GM10847 (cell line): ENCODE measurements around the gene RCC1.

Experiments used
- POLR2A ChIP-seq: IDR thresholded peaks from 2 replicates; pipeline ENCODE4 v1.6.1; 2011; ENCODE audit not compliant: insufficient read length; ENCODE audit errors: extremely low read depth

Gene RCC1

DNA sequence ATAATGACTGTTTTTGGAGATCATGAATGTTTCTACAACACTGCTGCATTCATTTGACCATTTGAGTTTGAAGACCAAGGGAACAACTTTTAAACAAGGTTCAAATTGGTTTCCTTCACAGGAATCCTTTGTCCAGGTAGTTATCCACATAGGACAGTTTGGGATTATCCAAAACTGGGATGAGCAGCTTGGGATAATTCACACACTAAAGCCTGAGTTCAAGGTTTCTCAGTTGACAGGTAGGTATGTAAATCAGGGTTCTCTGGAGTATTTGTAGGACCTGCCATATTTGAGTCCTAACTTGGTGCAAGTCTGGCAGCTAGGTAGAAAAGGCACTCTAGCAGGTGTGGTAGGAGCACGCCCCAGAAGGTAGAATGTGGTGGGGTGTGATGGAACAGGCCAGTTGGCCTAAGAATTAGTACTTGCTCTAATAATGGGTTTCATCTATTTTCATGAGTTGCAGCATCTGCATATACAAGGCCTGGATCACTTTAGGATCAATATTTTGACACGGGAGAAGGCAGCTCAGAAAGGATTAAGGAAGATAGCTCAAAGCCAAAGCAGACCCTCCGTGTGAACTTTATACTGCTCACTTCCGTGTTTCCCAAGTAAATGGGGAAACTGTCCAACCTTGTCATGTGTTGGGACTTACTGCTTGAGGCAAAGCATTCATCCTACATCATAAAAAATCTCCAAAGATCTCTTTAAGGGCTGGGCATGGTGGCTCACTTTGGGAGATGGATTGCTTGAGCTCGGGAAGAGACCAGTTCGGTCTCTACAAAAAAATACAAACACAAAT lies 72.1 kb downstream of the RCC1 start:
- no peak for TF ChIP-seq POLR2A

DNA sequence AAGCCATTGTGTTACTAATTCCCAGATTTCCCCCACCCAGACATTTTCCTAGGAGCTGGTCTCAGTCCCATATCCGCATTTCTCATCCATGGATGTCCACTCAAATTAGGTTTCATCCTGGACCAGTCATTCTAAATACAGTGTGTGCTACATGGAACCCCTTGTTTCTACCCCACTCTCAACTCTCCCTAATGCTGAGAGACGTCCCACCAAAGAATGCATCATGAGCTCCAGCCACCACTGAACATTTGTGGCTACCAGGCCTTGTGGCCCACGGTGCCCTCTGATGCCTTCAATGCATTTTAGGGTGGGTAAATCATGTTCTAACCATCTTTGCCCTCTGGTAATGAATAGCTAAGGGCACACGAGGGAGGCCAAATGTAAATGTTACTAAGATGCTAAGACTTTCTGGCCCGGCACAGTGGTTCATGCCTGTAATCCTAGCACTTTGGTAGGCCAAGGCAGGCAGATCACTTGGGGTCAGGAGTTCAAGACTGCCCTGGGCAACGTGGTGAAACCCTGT lies 72.9 kb downstream of the RCC1 start:
- no peak for TF ChIP-seq POLR2A

GRCh38 chr1:28579401-28579800 lies 73.6 kb downstream of the RCC1 start:
- no peak for TF ChIP-seq POLR2A

DNA sequence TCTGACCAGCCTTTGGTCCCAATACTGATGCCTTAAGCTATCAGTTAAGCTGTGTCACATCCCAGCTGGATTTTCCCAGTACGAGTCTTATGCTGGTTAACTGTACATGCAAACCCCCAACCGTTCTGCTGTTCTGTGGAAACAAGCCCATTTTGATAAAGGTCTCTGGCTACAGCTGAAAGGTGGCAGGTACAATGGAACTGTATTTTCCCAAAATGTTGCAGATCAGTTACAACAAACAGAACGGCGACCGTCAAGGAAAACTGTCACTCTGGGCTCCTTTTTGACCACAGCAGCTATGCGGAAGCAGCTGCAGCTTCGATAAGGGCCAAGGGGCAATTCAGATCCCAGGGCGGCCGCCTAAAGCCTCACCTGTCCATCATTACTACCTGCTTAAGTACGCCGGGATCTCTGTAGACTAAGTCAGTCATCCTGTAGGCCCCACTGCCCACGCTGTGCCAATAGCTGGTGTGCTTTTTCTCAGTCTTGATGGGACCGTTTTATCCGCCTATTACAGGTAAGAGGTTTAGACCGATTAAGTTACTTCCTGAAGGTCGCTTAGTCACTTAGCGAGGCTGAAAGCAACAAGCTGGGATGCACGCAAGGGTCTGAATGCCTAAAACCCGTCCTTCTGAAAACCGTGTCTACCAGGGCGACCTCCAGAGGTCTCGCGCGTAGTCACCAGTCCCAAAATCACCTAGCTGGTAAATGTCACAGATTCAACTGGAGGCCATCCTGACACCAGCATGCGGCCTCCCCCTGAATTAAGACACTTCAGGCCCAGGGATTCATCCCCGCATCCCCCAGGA lies 75.1 kb downstream of the RCC1 start:
- TF ChIP-seq POLR2A = no peak

DNA sequence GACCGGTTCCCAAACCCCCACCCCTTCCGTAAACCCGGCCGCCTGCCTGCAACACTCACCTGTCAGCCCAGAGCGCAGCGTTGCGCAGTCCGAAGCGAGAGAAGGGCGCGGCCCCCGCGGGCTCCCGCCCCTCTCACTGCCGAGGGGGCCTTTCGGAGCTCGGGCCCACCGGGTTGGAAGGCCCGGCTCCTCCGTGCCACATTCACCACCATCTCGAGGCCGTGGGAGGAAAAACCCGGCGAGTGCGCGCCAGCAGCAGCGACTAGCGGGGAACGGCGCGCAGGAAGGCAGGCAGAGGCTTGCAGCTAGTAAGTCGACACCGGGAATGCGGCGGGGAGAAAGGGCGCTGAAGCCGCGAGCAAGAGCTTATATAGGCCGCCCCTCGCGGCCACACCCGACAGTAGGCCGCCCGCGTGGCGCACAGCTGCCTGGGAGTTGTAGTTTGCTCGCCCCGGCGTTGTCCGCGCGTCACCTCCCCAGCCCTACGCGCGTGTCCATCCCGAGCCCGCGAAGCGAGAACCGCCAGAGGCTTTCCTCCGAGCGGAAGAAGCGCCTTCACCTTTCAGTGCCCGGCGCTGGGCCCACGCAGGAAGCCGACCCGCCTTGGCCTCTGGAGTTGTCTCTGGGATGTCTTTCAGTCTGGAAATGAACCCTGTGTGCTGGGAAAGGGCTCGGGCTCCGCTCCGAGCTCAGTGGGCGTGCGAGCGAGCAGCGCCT lies 75.8 kb downstream of the RCC1 start:
- peak; percentile 100 for TF ChIP-seq POLR2A

DNA sequence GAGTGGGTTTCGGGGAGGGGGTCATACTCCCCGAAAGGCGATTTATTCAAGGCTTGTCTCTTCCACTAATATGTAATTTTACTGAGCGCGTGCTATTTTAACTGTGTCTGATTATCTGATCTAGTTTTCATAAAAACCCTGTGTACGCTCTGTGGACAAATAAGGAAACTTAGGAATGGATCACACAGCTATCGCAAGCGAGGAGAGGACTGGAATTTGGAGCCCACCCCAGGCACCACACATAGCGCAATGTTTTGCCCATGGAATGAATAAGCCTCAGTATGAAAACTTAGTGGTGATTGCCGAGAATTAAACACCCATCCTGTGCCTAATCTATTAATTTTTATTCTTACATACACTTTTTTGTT lies 76.4 kb downstream of the RCC1 start:
- TF ChIP-seq POLR2A = no peak
